GM21526 (cell line): ENCODE results near the gene ACO2.
"Not testable (repeated sequence)": the region's sequence is repeated elsewhere in the genome, so short reads cannot be mapped to it uniquely, and the experiment has no call there.

Source experiments
- ATAC-seq: cut with Tn5 transposase; IDR thresholded peaks from one replicate; pipeline ENCODE4 v1.9.1; 2021; ENCODE audit warnings: moderate library complexity; ENCODE audit not compliant: unreplicated experiment, low FRiP score

ACO2 gene

DNA sequence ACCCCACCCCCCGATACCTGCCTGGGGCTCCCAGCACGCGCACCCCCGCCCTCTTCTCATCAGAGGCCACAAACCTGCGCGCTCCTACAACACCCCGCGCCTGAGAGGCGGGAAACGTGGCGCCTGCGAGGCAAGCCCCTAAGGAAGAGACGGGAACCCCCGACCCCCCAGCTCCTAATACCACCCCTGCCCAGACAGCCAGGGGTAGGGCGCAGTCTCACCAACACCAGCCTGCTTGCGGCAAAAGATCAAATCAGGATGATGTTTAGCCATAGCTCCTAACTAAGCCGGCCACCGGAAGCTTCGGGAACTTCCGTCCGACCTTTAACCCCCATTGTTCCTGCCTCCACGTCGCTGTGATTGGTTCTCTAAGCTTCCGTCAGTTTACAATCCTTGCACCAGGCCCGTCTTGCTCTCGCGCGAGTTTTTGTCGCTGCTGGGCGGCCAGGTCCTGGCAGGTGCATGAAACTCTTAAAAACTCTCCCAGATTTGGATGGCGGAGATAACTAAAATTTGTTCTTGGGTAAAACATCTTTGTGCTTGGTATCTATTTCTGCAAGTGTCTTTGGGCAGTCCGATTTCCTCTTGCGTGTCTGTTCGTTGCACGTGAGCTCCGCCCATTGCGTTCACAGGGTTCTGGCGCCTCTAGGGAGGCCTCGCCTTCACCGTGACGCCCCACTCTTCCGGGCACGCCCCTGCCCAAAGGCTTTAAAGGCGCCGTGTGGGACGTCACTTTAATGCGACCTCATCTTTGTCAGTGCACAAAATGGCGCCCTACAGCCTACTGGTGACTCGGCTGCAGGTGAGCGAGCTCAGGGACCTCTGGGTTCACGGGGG lies at the start of gene ACO2, which contains the start of gene PHF5A:
ACO2 (plus strand) TSS at position 737 of the 837 bp plus-strand sequence; CDS start at position 767, 30 bp downstream.
PHF5A (minus strand) TSS at position 312 of the 837 bp plus-strand sequence; CDS start at position 273, 39 bp downstream.
- ATAC-seq, result peak; percentile 80

DNA sequence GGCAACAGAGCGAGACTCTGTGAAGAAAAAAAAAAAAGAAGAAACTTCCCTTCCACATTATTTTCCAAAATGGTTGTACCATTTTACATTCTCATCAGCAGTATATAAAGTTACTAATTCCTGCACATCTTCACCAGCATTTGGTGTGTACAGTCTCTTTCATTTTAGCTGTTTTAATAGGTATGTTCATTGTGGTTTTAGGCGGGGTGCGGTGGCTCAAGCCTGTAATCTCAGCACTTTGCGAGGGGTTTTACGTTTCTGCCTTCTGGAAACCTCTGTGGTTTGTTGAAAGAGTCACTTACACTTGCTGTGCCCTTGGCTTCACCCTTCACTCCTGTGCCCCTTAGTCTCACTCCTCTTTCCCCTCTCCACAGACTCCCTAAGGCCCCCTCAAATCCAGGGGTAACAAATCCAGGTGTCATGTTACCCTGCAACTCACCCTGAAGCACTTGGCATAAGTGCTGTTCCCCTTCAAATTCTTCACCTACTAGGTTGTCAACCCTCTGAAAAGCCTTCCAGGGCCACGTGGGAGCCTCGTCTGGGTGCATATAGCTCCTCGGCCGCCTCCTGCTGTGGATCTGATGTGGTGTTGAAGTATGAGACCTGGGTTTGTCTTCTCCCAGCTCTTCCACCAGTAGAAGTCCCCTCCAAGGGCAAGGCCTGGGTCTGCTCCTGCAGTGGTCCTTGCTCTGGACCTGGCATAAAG lies 43.1 kb upstream of the ACO2 start:
- ATAC-seq, result no peak

DNA sequence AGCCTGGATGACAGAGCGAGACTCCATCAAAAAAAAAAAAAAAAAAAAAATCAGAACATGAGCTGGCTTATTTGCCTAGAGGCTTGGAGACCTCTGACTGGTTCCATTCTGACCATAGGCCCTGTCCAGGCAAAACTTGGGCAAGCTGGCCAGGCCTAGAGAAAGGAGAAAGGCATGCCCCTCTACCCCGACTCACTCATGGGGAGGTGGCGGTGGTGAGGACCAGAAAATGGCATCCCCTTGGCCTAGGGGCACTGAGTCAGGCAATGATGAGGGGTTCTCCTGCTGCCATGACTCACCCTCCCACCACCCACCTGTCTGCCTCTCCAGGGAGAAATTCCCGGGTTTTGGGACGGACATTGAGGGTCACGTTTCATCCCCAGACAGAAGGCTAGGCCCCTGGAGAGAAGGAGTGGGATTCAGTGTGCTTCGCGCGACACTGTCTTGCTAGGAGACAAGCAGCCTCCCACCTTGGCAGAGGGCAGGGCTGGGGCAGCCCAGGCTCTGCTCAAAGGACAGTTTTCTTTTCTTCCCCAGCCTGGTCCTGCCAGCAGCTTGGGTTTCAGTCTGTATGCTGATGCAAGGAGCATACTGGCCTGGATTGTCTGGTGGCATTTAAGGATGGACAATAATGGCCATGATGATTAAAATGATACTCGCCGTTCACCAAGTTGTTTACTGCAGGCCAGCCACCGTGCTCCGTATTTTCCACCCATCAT lies 39.5 kb upstream of the ACO2 start:
- no peak for ATAC-seq

DNA sequence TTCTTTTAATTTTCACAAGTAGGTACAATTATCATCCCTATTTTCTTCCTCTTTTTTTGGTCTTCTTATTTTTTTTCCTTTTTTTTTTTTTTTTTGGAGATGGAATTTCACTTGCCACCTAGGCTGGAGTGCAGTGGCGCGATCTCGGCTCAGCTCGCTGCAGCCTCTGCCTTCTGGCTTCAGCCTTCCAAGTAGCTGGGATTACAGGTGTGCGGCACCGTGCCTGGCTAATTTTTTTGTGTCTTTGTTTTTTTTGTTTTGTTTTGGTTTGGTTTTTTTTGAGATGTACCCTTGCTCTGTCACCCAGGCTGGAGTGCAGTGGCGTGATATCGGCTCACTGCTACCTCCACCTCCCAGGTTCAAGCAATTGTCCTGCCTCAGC lies 39.0 kb upstream of the ACO2 start:
- no peak for ATAC-seq

DNA sequence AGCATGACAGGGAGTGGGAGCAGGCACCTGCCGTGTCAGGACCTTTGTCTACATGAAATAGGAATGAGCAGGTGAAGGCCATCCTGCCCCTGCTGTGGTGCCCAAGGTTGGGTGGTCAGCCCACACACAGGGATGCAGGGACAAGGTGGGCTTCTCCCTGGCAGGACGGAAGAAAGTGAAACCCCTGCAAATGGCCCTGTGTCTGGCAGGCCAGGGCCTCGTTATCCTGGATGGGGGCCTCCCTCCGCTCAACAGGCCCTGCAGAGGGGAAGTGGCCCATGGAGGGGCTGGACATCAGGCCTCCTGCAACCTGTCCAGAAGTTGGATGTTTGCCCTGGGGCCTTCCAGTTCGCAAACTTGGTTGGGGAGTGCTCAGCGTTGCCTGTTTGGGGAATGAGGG lies 37.3 kb upstream of the ACO2 start:
- no peak for ATAC-seq

DNA sequence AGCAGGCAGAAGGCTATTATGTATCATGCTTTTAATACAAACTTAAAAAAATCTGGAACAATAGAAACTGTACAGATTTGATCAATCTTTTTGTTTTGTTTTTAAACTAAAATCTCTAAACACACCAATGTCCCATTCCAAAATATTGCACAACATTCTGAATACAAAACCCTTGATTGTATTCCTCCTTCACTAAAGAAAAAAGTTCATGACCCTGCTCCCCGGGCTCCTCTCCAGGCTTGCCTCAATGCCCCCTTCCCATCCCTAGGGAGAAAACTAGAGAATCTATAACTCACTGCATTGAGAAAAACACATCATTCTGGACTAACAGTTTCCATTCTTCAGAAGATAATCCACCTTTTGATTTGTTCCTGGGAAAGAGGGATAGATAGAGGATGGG lies 35.4 kb upstream of the ACO2 start:
- not testable (repeated sequence) for ATAC-seq

DNA sequence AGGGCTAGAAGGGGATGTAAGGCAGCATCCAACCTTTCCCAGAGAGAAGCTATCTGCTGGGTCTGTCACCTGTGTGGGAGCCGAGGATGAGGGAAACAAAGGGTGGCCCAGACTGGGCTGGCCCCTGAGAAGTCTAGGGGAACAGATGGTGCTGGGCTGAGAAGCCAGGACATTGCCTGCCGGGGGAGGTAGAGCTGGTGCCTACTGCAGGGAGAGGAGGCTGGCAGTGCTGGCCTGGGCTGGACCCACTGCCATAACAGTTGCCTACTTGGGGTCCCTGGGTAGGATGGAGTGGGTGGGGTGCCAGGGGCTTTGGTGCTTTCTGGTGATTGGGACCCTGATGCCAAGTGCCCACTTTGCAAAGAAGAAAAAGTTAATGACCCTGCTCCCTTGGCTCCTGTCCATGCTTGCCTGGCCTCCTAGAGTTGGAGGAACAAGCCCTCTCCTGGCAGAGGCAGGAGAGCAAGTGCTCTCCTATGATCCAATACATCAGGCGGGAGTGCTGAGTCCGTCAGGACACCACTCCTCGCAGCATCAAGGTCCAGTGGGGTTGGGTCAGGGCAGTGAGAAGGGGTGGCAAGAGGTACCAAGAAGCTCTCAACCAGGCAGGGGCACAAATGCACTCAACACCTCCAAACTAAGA lies 34.4 kb upstream of the ACO2 start:
- not testable (repeated sequence) for ATAC-seq

DNA sequence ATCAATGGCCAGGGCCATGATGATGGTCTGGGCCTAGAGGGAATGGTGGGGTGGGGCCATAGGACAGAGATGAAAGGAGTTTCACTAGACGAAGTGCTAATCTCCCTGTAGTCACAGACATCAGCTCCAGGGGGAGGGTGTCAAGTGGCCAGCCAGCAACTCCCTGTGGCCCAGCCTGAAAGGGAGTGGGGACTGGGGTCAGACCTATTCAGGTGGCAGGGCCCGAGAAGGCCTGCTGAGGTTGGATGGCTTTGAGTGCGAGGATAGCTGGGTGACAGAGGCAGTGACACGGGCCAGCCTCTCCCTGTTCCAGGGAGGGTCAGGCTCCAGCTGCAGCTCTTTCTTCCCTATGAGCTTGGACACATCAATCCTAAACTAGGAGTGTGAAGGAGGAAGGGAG lies 33.4 kb upstream of the ACO2 start:
- no peak for ATAC-seq

DNA sequence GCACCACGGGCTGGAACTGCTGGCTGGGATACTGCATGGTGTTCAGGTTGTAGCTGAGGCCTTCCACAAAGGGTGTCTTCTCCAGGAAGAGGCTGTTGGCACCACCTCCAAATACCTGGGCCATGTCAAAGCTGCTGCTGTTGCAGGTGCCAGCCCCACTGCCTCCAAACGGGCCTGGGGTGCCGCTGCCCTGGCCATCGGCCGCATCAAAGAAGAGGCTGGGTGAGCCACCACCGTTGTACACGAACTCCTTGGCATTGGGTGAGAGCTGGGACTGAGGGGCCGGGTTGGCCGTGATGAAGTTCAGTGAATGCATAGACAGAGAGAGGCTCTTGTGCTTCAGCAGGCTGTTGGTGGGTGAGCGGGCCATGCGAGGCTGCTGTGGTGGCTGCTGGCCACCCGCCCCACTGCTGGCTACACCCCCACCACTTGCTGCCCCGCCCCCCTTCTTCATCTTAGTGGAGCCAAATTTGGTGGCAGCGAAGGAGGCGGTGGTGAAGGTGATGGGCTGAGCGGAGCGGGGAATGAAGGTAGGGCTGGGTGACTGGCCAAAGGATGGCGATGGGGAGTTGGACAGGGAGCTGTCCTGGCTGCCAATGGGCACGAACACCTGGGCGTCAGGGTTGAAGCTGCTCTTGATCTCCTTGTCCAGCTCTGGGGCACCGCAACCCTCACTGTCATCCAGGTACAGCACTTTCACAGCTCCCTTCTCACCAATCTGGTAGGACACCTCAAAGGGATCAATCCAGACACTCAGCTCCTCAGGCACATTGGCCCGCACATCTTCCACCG lies 32.4 kb upstream of the ACO2 start:
- no peak for ATAC-seq

DNA sequence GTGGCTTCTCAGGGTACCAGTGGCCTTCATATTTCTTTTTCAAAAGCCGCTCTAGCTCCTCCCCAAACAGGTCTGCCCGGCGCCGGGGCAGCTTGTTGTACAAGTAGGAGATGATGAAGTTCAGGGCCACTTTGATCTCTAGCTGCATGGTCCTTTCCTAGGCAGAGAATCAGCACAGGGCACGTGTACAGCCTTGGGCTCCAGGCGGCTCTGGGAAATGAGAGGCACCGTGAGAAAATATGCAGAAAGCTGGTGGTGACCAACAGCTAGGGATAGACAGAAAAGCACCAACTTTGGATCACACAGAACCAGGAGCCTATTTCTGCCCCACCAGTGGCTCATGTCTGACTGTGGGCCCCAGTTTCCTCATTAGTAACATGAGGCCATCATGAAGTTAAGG lies 31.7 kb upstream of the ACO2 start:
- no peak for ATAC-seq

DNA sequence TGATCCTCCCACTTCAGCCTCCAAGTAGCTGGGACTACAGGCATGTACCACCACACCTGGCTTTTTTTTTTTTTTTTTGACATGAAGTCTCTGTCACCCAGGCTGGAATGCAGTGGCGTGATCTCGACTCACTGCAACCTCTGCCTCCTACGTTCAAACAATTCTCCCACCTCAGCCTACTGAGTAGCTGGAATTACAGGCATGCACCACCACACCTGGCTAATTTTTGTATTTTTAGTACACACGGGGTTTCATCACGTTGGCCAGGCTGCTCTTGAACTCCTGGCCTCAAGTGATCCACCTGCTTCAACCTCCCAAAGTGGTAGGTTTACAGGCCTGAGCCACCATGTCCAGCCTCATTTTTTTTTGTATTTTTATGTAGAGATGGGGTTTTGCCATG lies 28.4 kb upstream of the ACO2 start:
- not testable (repeated sequence) for ATAC-seq

DNA sequence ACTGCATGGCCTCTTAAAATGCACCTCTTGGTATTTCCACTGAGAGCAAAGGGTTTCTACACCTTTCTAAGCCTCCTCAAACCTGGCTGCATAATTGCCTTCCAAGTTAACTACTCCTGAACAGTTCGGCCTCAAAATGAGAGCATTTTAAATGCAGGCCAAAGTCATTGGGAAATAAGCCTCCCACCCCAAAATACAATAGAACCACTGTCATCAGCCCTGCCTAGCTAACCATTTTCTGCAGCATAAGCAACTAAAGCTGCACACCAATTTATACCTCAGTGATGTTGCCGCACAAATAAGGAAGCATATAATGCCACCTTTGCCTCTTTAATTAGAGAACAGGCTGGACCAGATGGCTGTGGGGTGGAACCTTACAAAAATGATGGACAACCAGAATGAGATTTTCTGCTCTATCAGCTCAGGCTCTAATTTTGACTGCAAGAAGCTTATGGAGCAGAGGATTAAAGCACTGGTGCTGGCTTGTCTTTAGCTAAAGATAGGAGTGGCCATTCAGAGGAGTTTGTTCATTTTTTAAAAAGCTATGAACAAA lies 26.6 kb upstream of the ACO2 start:
- ATAC-seq, result no peak

DNA sequence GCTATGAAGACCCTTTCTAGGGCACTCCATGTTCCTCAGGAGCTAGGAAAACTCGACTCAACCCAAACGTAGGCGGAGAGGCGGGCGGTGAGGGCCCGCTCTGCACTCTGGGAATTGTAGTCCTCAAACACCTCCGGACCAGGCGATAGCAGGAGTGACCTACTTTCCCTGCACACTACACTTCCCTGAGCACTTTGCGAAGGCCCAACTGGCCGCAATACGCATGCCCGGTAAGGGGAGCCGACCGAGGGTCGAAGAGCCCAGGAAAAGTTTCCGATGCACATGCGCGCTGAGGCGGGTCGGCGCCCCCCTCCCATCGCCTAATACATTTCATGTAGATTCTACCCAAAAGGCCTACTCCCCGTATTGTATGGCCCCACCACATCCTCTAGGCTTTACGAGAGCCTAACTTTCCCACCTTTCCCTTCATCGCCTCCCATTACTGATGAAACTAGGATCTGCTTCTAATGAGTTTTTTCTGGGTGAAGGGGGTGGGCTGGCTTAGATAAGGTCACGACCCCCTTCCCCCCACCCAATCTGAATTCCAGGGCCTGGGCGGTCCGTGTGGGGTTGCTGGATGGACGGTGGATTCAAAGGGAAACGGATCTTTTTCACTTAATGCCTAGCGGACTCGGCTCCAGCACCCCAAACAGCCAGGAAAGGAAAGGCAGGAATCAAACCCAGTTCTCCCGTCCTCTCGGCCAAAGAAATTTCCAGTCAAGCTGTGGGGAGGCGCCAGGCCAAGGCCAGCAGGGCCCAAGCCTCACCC lies 24.4 kb upstream of the ACO2 start:
- peak; percentile 37 for ATAC-seq

DNA sequence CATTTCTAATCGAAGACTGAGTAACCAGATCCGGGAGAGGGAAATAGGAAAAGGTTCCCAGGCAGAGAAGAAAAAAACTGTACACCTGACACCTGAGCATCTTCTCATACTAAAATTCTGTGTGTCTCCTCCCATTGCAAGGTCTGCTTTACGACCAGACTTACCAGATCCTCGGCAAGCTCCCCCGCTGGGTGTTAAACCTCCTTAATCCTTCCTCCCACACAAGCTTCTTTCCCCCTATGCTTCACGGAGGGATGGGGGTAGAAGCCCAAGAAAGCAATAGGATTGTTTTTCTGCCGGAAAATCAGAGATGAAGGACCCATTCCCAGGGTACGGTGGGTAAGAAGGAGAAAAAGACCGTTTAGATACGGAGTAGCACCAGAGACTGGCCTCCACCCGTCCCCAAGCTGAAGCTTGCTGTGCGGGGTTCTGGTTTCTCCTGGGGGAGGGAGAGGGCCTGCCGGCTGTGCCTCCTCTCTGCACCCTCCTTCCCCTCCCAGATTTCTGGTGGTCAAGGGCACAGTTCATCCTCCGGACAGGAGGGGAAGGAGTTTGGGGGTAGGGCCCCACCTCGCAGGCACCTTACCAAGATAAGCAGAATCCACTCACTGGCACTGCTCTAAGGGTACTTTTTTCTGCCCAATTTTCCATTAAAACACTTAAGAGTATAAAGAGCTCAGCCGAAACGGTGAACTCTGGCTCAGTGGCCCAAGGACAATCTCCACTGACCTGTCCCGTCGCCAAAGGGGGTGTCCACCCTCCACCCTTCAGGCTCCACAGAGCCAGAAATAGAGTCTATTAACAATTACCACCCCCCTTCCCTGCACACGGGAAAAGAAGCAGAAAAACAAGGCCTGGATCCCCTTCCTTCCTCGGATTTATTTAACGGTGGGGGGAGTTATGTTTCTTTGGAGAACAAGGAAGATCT lies 23.5 kb upstream of the ACO2 start:
- ATAC-seq, result no peak

DNA sequence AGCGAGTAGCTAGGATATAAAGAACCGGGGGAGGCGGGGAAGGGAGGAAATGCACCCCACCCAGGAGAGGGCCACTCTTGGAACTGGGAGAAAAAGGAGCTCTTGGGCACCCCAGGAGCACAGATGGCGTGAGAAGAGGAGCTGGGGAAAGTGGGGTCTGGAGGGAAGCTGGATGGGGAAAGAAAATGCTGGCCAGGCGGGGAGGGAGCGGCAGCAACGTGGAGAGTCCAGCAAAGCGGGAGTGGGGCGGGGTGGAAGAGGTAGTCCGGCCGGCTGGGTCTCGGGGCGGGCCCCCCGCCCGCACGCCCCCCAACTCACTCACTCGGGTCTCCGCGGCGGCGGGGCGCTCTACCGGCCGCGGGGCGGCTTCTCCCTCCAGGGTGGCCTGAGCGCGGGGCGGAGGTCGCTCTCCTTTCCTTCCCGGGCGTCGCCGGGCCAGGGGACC lies 22.8 kb upstream of the ACO2 start:
- no peak for ATAC-seq

DNA sequence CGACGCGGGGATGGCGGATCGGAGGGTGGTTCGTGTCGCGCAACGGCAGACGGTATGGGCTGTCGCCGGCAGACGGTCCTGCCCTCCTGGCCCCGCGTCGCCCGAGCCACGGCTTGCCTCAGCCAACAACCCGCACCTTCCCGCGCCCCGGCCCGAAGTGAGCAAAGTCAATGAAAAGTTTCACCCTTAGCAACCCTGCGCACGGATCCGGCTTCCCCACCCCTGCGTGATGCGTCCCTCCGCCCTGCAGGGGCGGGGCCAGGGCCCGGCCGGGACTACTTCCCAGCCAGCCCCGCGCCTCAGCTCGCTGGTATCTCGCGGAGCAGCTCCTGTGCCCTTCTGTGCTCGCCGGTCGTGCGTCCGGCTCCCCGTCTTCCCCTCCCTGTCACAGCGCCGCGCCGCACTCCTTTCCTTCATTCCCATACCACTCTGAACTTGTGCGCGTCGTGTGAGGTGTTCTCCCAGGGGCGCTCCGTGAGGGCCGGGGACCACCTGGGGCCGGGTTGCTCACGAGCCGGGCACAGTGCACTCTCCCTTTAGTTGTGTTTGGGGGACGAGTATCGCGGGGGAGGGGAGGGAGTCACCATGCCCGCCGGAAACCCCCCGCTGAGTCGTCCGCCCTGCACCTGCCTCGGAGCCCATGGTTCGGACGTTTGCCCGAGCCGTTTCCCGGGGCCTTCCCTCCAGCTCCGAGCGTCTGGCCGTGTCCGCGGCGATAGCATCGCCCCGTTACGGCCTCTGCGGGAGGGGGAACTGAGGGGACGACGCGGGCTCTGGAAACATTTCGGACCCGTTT lies 22.1 kb upstream of the ACO2 start, which contains the start of gene TOB2:
TOB2 (minus strand) TSS at position 163 of the 796 bp plus-strand sequence. CDS start 9,456 bp downstream, outside the sequence.
- ATAC-seq, result peak; percentile 40
